RPMI8226 (cell line): ENCODE data around the gene DIPK1A.
"Not testable (repeated sequence)": the region's sequence is repeated elsewhere in the genome, so short reads cannot be mapped to it uniquely, and the experiment has no call there.

Source experiments
- DNase-seq: peaks from one replicate; pipeline ENCODE4 v3.0.0-alpha.2; 2015

The DIPK1A gene

GRCh38 chr1:92975551-92976232 is 14.4 kb upstream of the DIPK1A start:
- DNase-seq, result peak; percentile 68

- DNase-seq, result not testable (repeated sequence)
Measured at GRCh38 chr1:92974112-92974511, 12.8 kb upstream of the DIPK1A start.

GRCh38 chr1:92973203-92973897 is 12.1 kb upstream of the DIPK1A start:
- DNase-seq, result peak; percentile 70

GRCh38 chr1:92972409-92973129 is 11.3 kb upstream of the DIPK1A start:
- no peak for DNase-seq

DNA sequence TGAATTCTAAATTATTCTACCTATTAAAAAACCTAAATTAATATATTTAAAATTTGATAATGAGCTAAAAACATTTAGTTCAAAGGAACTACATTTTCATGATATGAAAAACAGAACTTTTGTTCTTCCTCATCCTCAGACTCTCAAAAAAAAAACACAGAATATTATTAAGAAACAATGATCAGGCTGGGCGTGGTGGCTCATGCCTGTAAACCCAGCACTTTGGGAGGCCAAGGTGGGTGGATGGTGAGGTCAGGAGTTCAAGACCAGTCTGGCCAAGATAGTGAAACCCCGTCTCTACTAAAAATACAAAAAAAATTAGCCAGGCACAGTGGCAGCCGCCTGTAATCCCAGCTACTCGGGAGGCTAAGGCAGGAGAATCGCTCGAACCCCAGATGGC is 10.7 kb upstream of the DIPK1A start:
- DNase-seq, result not testable (repeated sequence)

GRCh38 chr1:92970990-92971689 is 9.9 kb upstream of the DIPK1A start:
- no peak for DNase-seq

GRCh38 chr1:92969517-92969916 is 8.3 kb upstream of the DIPK1A start:
- no peak for DNase-seq

DNA sequence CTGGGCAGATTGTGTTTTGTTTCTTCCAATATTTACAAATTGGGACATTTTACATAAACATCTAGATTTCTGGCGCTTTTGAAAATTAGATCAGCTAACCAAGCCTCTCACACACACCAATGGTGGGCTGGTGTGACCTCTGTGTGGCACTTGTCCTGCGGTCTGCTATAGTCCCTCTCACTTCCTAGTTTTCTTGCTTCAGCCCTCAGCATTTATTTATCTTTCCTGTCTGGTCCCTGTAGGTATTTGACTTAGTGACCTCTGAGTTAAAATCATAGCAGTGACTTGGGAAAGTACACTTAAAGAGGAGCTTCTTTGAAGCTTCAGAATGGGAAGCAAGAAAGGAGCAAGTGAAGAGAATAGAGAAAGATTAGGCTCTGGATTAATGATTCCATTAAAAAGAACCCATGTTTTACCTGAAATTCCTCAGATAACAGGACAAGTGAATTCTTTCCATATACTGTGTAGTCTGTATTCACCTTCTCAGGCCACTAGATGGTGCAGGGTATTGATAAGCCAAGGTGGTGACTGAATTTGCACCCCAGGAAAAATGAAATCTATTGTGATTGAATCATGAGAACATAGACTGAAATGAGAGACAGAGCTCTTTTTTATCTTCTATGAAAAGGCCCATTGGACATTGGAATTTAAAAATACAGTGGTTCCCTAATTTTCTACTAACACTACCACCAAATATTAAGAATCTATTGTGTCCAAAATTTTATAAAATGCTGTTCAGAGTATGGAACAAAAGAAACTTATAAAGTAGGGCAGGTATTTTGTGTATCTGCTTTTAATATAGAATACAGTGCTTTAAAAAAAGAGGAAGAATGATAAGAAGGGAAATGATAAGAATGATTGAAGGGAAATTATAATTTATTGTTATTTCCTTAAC is 7.1 kb upstream of the DIPK1A start:
- DNase-seq, result peak; percentile 67

- no peak for DNase-seq
Measured at GRCh38 chr1:92964998-92965397, 3.7 kb upstream of the DIPK1A start.

GRCh38 chr1:92964316-92964715 is 3.1 kb upstream of the DIPK1A start:
- DNase-seq, result no peak

DNA sequence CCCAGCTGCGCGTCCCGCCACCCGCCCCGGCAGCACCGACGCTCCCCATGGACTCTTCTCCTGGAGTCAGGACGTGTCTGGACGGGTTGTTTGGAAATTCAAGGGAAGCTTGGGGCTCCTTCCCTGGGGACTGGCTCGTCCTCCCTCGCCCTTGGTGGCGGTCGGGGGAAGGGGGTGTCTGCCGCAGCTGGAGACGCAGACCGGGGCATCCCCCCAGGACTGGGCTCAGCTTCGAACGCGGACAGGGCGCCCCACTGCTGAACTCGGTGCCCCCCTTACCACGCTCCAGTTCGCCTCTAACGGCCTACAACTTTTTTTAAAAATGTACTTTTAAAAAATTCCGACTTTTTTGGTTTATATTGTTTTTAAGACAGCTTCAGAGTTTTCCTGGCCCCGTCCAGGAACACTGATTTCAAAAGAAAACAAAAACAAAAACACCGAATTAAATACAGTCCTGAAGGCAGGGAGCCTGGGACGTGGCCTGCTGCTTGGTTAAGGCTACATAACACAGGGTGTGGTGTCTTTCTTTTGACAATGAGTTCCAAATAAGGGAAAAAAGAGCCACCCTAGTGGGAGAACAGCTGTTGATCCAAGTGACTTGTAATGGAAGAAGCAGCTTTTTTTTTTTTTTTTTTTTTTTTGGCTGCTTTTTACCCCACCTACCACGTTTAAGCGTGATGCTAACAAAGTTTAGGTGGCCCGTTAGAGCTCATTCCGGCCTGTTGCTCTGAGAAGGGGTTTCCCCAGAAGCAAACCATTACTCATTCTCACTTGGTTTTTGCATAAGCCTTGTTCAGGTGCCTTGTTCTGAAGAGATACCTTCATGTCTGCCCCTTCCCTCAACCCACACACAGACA is 862 bp upstream of the DIPK1A start:
- peak; percentile 67 for DNase-seq

GRCh38 chr1:92960395-92961130 is 699 bp downstream of the DIPK1A start:
- DNase-seq, result peak; percentile 80

DNA sequence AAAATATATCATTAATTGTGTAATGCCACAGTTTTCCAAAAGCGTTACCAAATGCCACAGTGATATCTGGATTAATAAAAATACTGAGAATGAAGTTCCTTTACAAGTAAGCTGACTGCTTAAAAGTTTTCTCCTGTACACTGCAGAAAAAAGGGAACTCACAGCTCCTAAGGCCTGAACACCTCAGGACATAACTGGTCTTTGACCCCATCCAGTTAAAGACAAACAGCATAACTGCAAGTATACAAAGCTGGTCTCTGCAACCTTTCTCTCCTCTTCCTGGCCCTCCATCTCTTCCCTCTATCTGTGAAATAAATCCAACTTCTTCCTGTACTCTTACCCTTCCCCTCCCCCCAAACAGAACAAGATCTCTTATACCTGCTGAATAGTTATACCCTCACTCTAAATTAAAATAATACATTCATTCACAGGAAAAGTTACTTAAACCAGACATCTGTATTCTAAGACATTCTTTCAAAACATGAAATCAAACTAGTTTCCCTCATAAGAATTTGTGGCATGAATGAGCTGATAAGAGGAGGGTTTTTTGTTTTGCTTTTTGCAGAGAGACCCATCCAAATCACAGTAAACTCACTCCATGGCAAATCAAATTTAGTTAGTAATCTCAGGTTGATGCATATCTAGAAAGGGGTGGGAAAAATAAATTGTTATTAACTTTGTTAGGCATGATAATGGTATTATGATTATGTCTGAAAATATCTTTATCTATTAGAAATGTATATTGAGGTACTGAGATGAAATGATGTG is 2.9 kb downstream of the DIPK1A start:
- no peak for DNase-seq

DNA sequence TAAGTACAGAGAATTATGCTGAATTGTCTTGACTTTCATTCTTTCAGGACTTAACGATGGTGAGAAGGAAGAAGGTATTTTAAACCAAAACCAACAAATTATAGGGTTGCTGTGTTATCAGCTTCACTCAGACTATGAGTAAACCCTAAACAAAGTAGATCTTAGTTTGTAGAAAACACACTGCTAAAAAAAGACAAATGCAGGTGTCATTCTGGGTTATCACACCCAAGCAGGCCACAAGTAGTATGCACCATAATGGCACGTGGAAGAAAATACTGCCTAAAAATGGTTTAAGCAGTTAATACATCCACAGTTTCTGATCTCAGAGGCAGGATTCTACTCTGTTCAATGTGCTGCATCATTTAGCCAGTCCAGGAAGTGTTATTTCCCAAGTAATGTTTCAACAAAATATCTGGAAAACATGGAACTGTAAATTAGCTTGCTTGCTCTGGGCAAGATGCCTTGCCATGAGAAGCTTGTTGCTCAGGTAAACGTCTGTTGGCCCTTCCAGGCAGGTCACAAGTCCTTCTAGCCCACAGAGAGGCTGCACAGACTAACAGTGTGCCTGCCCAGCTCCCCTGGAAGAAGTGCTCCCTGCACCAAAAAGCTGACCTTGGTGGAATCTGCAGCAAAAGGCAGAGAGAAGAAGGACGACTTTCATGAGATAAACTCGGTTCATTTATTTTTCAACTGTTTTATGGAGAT is 4.1 kb downstream of the DIPK1A start:
- peak; percentile 53 for DNase-seq

- no peak for DNase-seq
Measured at GRCh38 chr1:92956254-92957029, 4.8 kb downstream of the DIPK1A start.

DNA sequence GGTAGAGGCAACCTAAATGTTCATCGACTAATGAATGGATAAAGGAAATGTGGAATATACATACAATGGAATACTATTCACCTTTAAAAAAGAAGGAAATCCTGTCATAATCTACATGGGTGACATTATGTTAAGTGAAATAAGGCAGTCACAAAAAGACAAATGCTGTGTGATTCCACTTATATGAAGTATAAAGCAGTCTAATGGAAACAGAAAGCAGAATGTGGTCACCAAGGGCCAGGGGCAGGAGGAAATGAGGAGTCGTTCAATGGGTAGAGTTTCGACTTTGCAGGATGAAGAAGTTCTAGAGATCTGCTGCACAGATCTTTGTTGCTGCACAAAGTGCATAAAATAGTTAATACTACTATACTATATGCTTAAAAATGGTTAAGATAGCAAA is 7.8 kb downstream of the DIPK1A start:
- peak; percentile 71 for DNase-seq

DNA sequence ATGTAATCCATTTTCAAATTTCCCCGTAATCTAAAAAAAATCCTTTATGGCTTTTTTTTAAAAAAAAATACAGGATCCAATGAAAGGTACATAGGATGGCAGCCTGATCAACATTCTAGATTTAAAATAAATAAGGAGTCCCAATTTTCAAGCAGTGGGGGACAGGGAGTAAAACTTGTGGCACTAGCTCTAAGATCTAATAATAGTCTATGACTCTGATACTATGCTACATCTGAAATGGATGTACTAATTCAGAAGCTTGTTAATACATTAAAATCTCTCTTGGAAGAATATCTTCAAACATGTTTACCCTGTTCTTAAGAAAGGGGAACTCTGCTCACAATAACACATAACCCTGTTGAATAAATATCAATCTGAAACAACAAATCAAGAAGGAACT is 8.5 kb downstream of the DIPK1A start:
- DNase-seq, result no peak

DNA sequence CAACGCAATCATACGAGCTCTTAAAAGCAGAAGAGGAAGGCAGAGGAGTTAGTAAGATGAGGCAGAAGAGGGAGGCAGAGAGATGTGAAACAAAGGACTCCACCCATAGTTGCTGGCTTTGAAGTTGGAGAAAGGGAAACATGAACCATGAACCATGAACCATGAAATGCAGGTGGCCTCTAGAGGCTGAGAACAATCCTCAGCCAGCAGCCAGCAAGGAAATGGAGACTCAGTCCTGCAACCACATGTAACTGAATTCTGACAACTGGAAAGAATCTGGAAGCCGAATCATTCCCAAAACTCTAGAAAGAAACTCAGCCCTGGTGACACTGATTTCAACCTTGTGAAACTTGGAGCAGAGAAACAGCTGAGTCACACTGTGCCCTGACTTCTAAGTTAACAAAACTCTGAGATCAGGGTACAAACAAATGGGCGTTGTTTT is 10.1 kb downstream of the DIPK1A start:
- peak; percentile 66 for DNase-seq
